GM12872 (cell line): ENCODE data around the gene NRGN.

Experiments used
- CTCF ChIP-seq: IDR thresholded peaks from 3 replicates; pipeline ENCODE4 v1.5.1; 2011; ENCODE audit warnings: low read depth, mild to moderate bottlenecking, low read length, moderate library complexity; ENCODE audit not compliant: insufficient read depth

The NRGN gene

GRCh38 chr11:124728134-124728533 is 11.6 kb upstream of the NRGN start:
- no peak for TF ChIP-seq CTCF

GRCh38 chr11:124729571-124729970 is 10.2 kb upstream of the NRGN start:
- no peak for TF ChIP-seq CTCF

GRCh38 chr11:124732230-124732629 is 7.5 kb upstream of the NRGN start:
- no peak for TF ChIP-seq CTCF

GRCh38 chr11:124736736-124737135 is 3.0 kb upstream of the NRGN start:
- no peak for TF ChIP-seq CTCF

- TF ChIP-seq CTCF, result no peak
These were observed 2.0 kb upstream of the NRGN start for GRCh38 chr11:124737638-124738305.

GRCh38 chr11:124738713-124739478 is 846 bp upstream of the NRGN start:
- TF ChIP-seq CTCF, result no peak

- TF ChIP-seq CTCF, result peak; percentile 71
These were observed 638 bp downstream of the NRGN start for GRCh38 chr11:124740277-124740882.
